Body of pancreas (tissue), 4 donors: Measurements from ENCODE around the gene CNPY1.

ENCODE experiments used
- POLR2A ChIP-seq, 3 donors: fragments of 450-650 bp; IDR thresholded peaks; one replicate each; pipeline ENCODE4 v1.6.1; 2016; ENCODE audit warnings: antibody characterized with exemption in 3 of 3, mild to moderate bottlenecking in 2 of 3
- TF ChIP-seq, protein P1 (sequence below), 7 experiments: fragments of 450-650 bp in 4 of 7; fragments of 200-600 bp in 3 of 7; sonication (generic) in 3 of 7; IDR thresholded peaks; one replicate each; pipeline ENCODE4 v1.5.1; 2016 to 2019; ENCODE audit warnings: antibody characterized with exemption in 7 of 7

DNA sequence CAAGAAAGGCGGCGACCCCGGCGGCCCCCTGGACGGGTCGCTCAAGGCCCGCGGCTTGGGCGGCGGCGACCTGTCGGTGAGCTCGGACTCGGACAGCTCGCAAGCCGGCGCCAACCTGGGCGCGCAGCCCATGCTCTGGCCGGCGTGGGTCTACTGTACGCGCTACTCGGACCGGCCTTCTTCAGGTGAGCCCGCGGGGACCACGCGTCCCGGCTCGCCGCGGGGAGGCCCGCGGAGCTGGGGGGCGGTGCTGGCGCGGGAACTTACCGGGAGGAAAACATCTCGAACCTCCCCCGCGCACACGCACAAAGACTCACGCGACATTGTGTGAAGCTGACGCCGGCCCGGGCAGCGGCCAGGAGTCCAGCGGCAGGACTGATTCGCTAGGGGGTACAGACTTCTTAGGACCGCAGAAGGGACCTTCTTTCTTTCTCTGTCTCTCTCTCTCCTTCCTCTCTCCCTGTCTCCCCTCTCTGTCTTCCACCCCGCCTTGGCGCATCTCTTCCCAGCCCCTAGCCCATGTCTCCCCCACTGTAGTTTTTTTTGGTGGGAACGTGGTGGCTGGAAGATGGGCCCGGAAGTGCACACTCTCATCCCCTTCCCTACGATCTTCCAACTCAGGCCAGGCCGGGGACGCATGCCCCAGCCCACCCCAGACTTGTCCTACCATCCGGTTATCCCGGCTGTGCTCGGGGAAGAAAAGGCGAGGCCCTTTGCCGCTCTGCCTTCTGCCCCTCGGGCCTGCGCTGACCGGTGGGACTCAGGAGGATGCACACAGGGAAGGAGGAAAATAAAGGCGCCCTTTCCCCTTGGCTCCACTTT, 87.3 kb downstream of the CNPY1 start:
- TF ChIP-seq, protein P1, sequence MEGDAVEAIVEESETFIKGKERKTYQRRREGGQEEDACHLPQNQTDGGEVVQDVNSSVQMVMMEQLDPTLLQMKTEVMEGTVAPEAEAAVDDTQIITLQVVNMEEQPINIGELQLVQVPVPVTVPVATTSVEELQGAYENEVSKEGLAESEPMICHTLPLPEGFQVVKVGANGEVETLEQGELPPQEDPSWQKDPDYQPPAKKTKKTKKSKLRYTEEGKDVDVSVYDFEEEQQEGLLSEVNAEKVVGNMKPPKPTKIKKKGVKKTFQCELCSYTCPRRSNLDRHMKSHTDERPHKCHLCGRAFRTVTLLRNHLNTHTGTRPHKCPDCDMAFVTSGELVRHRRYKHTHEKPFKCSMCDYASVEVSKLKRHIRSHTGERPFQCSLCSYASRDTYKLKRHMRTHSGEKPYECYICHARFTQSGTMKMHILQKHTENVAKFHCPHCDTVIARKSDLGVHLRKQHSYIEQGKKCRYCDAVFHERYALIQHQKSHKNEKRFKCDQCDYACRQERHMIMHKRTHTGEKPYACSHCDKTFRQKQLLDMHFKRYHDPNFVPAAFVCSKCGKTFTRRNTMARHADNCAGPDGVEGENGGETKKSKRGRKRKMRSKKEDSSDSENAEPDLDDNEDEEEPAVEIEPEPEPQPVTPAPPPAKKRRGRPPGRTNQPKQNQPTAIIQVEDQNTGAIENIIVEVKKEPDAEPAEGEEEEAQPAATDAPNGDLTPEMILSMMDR (IDR thresholded peaks at IDR 0.05) = no peak
- no peak for TF ChIP-seq POLR2A (IDR thresholded peaks at IDR 0.05)
